Nephron progenitor cell (in vitro differentiated cells): ENCODE data around the gene ZNF200.

ENCODE experiments used
- DNase-seq: peaks from one replicate; pipeline ENCODE4 v3.0.0; 2021
- H3K27ac Mint-ChIP-seq: 2 replicates; pipeline ENCODE4 v1.8.0; 2021; ENCODE audit warnings: mild to moderate bottlenecking, moderate library complexity, mixed read lengths
- H3K27me3 Mint-ChIP-seq: 2 replicates; pipeline ENCODE4 v1.8.0; 2021; ENCODE audit warnings: mild to moderate bottlenecking, low read depth, mixed read lengths; ENCODE audit not compliant: poor library complexity
- H3K36me3 Mint-ChIP-seq: 2 replicates; pipeline ENCODE4 v1.8.0; 2021; ENCODE audit warnings: low read depth, mixed read lengths
- H3K4me1 Mint-ChIP-seq: 2 replicates; pipeline ENCODE4 v1.8.0; 2021; ENCODE audit warnings: mixed read lengths
- H3K4me3 Mint-ChIP-seq: 2 replicates; pipeline ENCODE4 v1.8.0; 2021; ENCODE audit warnings: mild to moderate bottlenecking, moderate library complexity, mixed read lengths
- H3K9me3 Mint-ChIP-seq: 2 replicates; pipeline ENCODE4 v1.8.0; 2021; ENCODE audit warnings: mild to moderate bottlenecking, moderate library complexity, mixed read lengths
- TF ChIP-seq, protein P1 (sequence below): fragments of 200-600 bp; sonication (generic); IDR thresholded peaks from 2 replicates; pipeline ENCODE4 v1.5.0; 2021; ENCODE audit warnings: antibody characterized with exemption

ZNF200 gene

DNA sequence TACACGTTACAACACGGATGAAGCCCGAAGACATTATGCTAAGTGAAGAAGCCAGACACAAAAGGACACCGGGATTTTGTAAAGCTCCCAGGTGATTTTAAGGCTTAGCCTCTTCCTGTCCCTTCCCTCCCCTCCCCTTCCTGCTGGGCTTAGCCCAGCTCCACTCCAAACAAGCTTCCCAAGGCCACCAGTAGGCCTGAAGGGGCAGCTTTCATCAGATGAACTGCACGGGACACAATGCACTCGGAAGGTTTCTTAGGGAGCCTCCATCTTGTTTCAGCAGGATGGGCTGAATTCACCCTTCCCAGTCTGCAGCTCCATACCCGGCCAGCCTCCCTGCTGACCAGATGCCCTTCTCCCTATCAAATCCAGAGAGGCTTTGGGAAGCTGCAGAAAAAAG is 11.0 kb upstream of the ZNF200 start:
- Mint-ChIP-seq H3K36me3 (no peaks in the 10 kb centered on the region), H3K27me3 (peaks cover 52% of the 10 kb centered on the region), H3K27ac (no peak overlapping the region), H3K4me1 (no peaks in the 10 kb centered on the region), H3K9me3 (peaks cover 42% of the 10 kb centered on the region), H3K4me3 (no peak overlapping the region)
- DNase-seq: no peak
- TF ChIP-seq, protein P1, sequence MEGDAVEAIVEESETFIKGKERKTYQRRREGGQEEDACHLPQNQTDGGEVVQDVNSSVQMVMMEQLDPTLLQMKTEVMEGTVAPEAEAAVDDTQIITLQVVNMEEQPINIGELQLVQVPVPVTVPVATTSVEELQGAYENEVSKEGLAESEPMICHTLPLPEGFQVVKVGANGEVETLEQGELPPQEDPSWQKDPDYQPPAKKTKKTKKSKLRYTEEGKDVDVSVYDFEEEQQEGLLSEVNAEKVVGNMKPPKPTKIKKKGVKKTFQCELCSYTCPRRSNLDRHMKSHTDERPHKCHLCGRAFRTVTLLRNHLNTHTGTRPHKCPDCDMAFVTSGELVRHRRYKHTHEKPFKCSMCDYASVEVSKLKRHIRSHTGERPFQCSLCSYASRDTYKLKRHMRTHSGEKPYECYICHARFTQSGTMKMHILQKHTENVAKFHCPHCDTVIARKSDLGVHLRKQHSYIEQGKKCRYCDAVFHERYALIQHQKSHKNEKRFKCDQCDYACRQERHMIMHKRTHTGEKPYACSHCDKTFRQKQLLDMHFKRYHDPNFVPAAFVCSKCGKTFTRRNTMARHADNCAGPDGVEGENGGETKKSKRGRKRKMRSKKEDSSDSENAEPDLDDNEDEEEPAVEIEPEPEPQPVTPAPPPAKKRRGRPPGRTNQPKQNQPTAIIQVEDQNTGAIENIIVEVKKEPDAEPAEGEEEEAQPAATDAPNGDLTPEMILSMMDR: no peak

- H3K9me3 Mint-ChIP-seq: peaks cover 48% of the 10 kb centered on the region
- peaks cover 47% of the 10 kb centered on the region for H3K27me3 Mint-ChIP-seq
- no peak overlapping the region for H3K4me3 Mint-ChIP-seq
- DNase-seq: no peak
- TF ChIP-seq, protein P1: no peak
- H3K27ac Mint-ChIP-seq: no peak overlapping the region
- no peaks in the 10 kb centered on the region for H3K4me1 Mint-ChIP-seq
- H3K36me3 Mint-ChIP-seq: no peaks in the 10 kb centered on the region
These were observed 8.9 kb upstream of the ZNF200 start for GRCh38 chr16:3243882-3244281.

DNA sequence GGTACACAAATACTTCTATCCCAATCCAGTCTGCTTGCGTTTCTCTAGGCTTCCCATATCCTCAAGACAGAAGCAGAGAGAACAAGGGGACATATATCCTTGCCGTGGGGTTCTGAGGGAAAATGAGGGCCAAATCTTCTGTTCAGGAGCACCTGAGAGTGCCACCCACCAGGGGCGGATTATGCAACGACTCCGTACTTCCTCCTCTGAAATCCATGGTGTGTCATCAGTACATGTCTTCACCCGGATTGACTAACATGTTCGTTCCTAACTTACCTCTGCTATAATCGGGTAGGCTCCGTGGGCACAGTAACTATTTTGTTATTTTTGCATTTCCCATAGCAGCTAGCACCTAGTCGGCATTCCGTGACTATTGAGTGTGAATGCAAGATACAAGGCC is 7.8 kb upstream of the ZNF200 start:
- no peaks in the 10 kb centered on the region for H3K4me1 Mint-ChIP-seq
- peaks cover 42% of the 10 kb centered on the region for H3K27me3 Mint-ChIP-seq
- peaks cover 47% of the 10 kb centered on the region for H3K9me3 Mint-ChIP-seq
- no peaks in the 10 kb centered on the region for H3K36me3 Mint-ChIP-seq
- no peak overlapping the region for H3K27ac Mint-ChIP-seq
- no peak for DNase-seq
- no peak overlapping the region for H3K4me3 Mint-ChIP-seq
- TF ChIP-seq, protein P1: no peak

DNA sequence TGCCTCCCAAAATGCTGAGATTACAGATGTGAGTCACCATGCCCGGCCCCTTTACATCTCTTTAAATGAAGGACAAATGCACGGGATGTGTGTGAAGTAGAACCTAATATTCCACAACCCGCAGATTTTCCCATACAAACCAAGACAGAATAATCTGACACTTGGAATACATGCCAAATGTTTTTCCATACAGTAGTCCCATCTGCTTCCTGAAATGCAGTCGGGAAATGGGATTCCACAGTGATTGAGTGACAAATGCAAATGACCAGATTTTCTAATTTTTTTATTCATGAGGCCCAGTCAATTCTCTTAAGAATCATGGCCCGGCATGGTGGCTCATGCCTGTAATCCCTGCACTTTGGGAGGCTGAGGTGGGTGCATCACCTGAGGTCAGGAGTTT is 6.8 kb upstream of the ZNF200 start:
- Mint-ChIP-seq H3K9me3 (peaks cover 49% of the 10 kb centered on the region), H3K27me3 (peaks cover 35% of the 10 kb centered on the region), H3K36me3 (no peaks in the 10 kb centered on the region), H3K4me3 (no peak overlapping the region), H3K27ac (no peak overlapping the region), H3K4me1 (no peaks in the 10 kb centered on the region)
- DNase-seq: no peak
- TF ChIP-seq, protein P1: no peak

GRCh38 chr16:3235856-3236669 is 1.1 kb upstream of the ZNF200 start:
- peak; percentile 15 for DNase-seq
- H3K4me3 Mint-ChIP-seq: peak overlapping the region; percentile 78
- H3K4me1 Mint-ChIP-seq: peaks cover 13% of the 10 kb centered on the region
- H3K36me3 Mint-ChIP-seq: peaks cover 28% of the 10 kb centered on the region
- peaks cover 66% of the 10 kb centered on the region for H3K9me3 Mint-ChIP-seq
- TF ChIP-seq, protein P1: no peak
- H3K27me3 Mint-ChIP-seq: peaks cover 6% of the 10 kb centered on the region
- H3K27ac Mint-ChIP-seq: no peak overlapping the region

GRCh38 chr16:3234543-3234856 is 458 bp downstream of the ZNF200 start:
- Mint-ChIP-seq H3K4me3 (peak overlapping the region; percentile 98), H3K27me3 (peaks cover 4% of the 10 kb centered on the region), H3K4me1 (peaks cover 13% of the 10 kb centered on the region), H3K9me3 (peaks cover 68% of the 10 kb centered on the region), H3K27ac (peak overlapping the region; percentile 98), H3K36me3 (peaks cover 43% of the 10 kb centered on the region)
- TF ChIP-seq, protein P1: no peak
- no peak for DNase-seq
